Measurements from ENCODE around the gene ZNF624. TPM values are rescaled to one million over a fixed set of nuclear protein-coding genes. Genes with fewer than 3 reads are reported as not detected.

The ZNF624 gene
- total RNA-seq, 1 donor from 2014 or later: 1.8 TPM

DNA sequence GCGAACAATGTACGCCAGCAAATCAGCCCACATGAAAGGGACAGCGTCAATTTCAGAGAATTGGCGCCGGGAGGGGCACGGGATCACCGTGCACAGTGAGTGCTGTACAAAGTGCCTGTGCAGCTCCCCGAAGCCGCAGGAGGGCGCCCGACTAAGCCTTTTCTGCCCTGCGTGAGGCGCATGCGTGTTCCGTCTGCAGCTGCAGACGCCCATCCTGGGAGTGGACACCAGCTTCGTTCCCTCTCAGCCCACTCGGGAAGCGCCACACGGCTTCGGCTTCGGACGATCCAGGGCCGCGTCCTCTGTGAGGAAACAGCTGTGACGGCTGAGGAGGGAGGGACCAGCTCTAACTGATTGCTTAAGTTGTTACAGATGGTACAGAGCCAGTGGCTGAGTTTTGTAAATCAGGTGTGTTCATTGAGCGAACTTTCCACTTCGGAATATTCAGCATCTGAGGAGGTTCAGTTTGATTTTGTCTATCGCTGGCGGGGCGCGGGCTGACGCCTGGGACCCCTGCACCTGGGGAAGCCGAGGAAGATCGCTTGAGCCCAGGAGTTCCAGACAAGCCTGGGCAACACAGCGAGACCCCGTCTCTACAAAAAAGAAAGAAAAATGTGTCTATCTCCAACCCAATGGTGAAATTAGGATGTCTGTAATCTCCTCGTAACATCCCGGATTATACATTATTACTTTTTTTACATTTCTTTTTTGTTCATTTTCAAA lies 69.2 kb downstream of the ZNF624 start:
- TF ChIP-seq CTCF (conservative IDR thresholded peaks at IDR 0.05; ENCODE audit: low read depth, low read length): peak; percentile 87
- DNase-seq (ENCODE audit: low read depth): peak; percentile 3
- H3K4me3 ChIP-seq (ENCODE audit: low read depth, low read length): peak overlapping the region; percentile 53

- TF ChIP-seq CTCF (conservative IDR thresholded peaks at IDR 0.05; ENCODE audit: low read depth, low read length): no peak
- DNase-seq (ENCODE audit: low read depth): no peak
- H3K4me3 ChIP-seq (ENCODE audit: low read depth, low read length): no peak overlapping the region
Measured at GRCh38 chr17:16583781-16584180, 69.9 kb downstream of the ZNF624 start.

GRCh38 chr17:16573466-16573865 lies 80.2 kb downstream of the ZNF624 start:
- DNase-seq (ENCODE audit: low read depth): no peak
- no peak overlapping the region for H3K4me3 ChIP-seq (ENCODE audit: low read depth, low read length)
- TF ChIP-seq CTCF (conservative IDR thresholded peaks at IDR 0.05; ENCODE audit: low read depth, low read length): no peak

Other genes starting within 250 kb of the ZNF624 start
- 8.5 and 28.4 TPM in 2 replicates for gene TRPV2, start 238.3 kb downstream of the ZNF624 start, total RNA-seq
- gene LRRC75A, start 161.7 kb downstream of the ZNF624 start, total RNA-seq: 0.22 and 0.23 TPM in 2 replicates
- gene ZNF287, start 84.6 kb downstream of the ZNF624 start, total RNA-seq: 3.3 and 5.2 TPM in 2 replicates
- gene CCDC144A, start 36.4 kb upstream of the ZNF624 start, total RNA-seq: 0.22 and 0.58 TPM in 2 replicates